A549 treated with CpdA at 1 μM for 4 hours (cell line): ENCODE data around the gene NPDC1. TPM values are rescaled to one million over a fixed set of nuclear protein-coding genes. Genes with fewer than 3 reads are reported as not detected.

Source experiments
- total RNA-seq: library from RNA; stranded (reverse); fragments of 200-300 nt; extraction: Qiagen RNA extraction; gene quantifications from 5 replicates; pipeline ENCODE4 v1.2.3, GENCODE V29; 2022; ENCODE audit warnings: low read depth

Gene NPDC1
- total RNA-seq, result 36.7 to 87.5 TPM (median 78.6 TPM) in 5 replicates

GRCh38 chr9:137046088-137046787, at the start of gene NPDC1:
Gene NPDC1, minus strand, starts transcription at chr9:137046177. Its CDS starts 188 bp downstream, at chr9:137045989.

DNA sequence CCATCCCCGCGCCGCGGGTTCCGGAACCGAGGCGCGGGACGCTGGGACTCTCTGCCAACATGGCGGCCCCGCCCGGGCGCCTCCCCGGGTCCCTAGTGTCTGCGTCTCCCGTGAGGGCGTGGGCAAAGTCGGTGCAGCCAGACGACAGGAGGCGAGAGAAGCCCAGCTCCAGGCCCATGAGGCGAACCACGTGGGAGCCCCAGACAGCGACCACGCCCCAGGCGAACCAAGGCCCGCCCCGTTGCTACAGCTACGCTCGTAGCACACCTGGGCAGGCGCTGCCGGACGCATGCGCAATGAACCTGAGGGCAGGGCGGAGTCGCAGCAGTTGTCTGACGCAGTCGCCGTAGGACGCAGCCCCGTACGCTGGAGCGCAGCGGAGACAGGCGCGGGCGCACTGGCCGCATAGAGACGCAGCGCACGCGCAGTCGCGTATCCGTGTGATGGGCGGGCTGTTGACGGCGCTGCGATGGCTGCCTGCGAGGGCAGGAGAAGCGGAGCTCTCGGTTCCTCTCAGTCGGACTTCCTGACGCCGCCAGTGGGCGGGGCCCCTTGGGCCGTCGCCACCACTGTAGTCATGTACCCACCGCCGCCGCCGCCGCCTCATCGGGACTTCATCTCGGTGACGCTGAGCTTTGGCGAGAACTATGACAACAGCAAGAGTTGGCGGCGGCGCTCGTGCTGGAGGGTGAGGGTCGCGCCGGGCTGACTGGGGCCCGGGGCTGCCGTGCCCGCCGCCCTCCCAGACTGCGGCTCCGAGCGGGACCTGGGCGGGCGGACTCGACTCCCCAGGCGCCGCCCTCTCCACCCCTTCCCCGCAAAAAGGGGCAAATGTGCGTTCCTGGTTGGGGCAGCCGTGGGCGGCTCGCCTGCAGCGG, 40.8 kb upstream of the NPDC1 start, which contains the start of gene MAN1B1:
MAN1B1 (plus strand) TSS at position 455 of the 878 bp plus-strand sequence; CDS start at position 470, 15 bp downstream.

DNA sequence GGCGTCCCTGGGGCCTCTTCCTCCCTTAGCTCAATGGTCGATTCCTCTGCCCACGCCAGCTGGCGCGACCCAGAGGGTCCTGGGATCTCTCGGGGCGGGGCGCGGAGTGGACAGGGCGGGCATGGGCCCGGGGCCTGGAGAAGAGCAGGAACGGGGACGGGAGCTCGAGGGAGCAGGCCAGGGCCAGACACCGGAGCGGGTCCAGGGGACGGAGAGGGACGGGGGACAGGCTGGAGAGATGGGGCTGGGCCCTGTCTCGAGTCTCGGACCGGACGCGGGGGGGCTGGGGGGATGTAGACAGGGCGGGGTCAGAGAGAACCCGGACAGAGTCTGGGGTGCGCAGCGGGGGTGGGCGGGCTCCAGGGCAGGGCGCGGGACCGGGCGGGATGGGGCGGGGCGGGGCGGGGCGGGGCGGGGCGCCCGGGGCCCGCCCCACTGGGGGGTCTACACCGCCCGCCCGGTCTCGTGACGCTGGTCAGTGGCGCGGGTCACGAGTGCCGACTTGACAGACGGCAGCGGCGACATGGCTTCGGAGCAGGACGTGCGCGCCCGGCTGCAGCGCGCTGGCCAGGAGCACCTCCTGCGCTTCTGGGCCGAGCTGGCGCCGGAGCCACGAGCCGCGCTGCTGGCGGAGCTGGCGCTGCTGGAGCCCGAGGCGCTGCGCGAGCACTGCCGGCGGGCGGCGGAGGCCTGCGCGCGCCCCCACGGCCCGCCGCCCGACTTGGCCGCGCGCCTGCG, 31.2 kb upstream of the NPDC1 start, which contains the start of gene UAP1L1:
UAP1L1 (plus strand) TSS at position 508 of the 738 bp plus-strand sequence; CDS start at position 524, 16 bp downstream.

GRCh38 chr9:137070201-137070905, 24.4 kb upstream of the NPDC1 start, which contains the start of gene SAPCD2:
Gene SAPCD2, minus strand, starts transcription at chr9:137070557. Its CDS starts 97 bp downstream, at chr9:137070460.

DNA sequence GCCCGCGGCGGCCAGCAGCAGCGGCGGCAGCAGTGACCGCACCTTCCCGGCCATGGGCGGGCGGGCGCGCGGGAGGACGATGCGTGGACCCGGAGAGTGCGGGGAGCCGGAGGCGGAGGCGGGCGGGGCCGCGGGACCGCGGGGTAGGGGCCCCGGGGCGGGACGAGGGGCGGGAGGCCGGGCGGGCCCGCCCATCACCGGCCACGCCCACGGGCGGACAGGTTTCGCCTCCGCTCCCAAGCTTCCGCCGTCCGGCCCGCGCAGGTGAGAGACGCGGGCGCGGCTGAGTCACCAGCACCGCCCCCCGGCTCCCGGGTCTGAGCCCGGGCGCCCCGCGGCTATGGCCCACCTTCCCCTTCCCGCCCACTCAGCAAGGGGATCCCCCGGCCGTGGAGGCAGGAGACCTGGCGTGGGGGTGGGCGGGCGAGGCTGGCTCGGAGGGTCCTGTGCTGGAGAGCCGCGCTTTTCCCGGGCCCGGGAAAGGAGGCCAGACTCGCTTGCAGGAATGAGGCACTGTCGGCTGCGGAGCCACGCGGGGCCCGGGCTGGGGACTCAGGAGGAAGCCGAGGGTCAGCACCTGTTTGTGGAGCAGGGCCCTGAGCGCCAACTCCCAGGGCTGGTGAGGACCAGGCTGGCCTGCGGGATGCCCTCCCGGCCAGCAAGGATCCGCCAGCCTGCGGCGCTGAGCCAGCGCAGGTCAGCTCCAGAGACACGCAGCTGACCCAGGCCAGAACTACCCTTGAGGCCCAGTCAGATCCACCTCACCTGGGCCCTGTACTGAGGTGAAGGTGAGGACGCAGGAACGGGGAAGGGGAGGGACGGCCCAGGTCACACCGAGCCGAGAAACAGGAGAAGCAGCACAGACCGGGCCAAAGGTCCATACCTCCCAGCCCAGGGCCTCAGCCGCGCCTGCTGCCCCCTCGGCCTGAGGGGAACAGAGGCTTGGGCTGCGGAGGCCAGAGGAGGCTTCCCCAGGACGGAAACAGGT, 8.3 kb upstream of the NPDC1 start, which contains the start of gene ENTPD2:
ENTPD2 (minus strand) TSS at position 118 of the 988 bp plus-strand sequence; CDS start at position 54, 64 bp downstream.

GRCh38 chr9:137031904-137032640, 13.9 kb downstream of the NPDC1 start, which contains the start of gene FUT7:
Gene FUT7, minus strand, starts transcription at chr9:137032088. Its CDS starts 97 bp downstream, at chr9:137031991.

GRCh38 chr9:137027369-137028262, 18.4 kb downstream of the NPDC1 start, which contains the start of gene ABCA2:
Gene ABCA2, minus strand, starts transcription at chr9:137028237. Its CDS starts 97 bp downstream, at chr9:137028140.

GRCh38 chr9:136996361-136997292, 49.4 kb downstream of the NPDC1 start, which contains the start of gene CLIC3:
Gene CLIC3, minus strand, starts transcription at chr9:136996568. Its CDS starts 25 bp downstream, at chr9:136996543.

DNA sequence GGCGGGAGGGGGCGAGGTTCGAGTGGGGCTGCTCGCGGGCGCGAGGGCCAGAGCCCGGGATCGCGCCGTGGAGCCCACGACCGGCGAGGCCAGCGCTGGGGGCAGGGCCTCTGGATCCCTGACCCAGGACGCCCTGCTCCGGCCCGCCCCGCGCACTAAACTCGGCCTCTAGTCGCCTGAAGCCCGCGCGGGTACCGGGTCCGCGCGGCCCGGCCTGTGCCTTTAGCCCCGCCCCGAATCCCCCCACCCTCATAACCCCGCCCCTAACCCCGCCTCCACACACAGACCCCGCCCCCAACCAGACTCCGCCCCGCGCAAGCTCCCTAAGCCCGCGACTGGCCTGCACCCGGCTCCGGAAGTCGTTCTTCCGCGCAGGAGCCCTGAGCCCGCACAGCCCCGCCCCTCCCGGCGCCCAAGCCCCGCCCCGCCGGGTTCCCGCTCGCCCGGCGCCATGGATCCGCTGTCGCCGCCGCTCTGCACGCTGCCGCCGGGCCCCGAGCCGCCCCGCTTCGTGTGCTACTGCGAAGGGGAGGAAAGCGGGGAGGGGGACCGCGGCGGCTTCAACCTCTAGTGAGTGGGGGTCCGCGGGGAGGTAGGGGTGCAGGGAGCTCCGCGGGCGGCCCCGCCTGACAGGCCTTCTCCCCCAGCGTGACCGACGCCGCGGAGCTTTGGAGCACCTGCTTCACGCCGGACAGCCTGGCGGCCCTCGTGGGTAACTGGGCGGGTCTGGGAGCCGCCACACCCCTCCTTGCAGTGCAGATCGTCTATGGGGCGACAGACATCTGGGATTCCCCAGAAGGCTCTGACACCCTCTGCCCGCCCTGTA, 53.8 kb downstream of the NPDC1 start, which contains the start of gene PAXX:
PAXX (plus strand) TSS at position 430 of the 826 bp plus-strand sequence; CDS start at position 452, 22 bp downstream.

Other genes with a start within 250 kb of the NPDC1 start
- 0.20 to 0.83 TPM (median 0.45 TPM) in 5 replicates for gene CCDC183, start 249.8 kb downstream of the NPDC1 start, total RNA-seq
- gene RABL6, start 238.2 kb downstream of the NPDC1 start, total RNA-seq, result 64.0 to 87.2 TPM (median 78.8 TPM) in 5 replicates
- 3.1 to 4.3 TPM (median 4.0 TPM) in 5 replicates for gene AJM1, start 203.7 kb downstream of the NPDC1 start, total RNA-seq
- 255 to 327 TPM (median 305 TPM) in 5 replicates for gene PHPT1, start 196.8 kb downstream of the NPDC1 start, total RNA-seq
- 1.8 to 5.5 TPM (median 4.6 TPM) in 5 replicates for gene MAMDC4, start 193.8 kb downstream of the NPDC1 start, total RNA-seq
- 418 to 545 TPM (median 475 TPM) in 5 replicates for gene EDF1, start 179.9 kb downstream of the NPDC1 start, total RNA-seq
- gene TRAF2, start 159.7 kb downstream of the NPDC1 start, total RNA-seq, result 46.3 to 81.8 TPM (median 69.1 TPM) in 5 replicates
- gene FBXW5, start 101.4 kb downstream of the NPDC1 start, total RNA-seq, result 61.9 to 101 TPM (median 95.1 TPM) in 5 replicates
- 0.54 to 1.9 TPM (median 1.2 TPM) in 5 replicates for gene C8G, start 100.9 kb downstream of the NPDC1 start, total RNA-seq
- 0.51 to 2.0 TPM (median 1.1 TPM) in 5 replicates for gene LCN12, start 93.9 kb downstream of the NPDC1 start, total RNA-seq
- gene PTGDS, start 68.7 kb downstream of the NPDC1 start, total RNA-seq, result 0.35 to 0.71 TPM (median 0.39 TPM) in 3 of 5 replicates, not detected in the others
- gene LCNL1, start 63.2 kb downstream of the NPDC1 start, total RNA-seq, result 0.02 TPM in 1 of 5 replicates, not detected in the others
- gene PAXX, start 53.8 kb downstream of the NPDC1 start, total RNA-seq, result 49.2 to 83.7 TPM (median 73.5 TPM) in 5 replicates
- 1.7 to 4.0 TPM (median 3.5 TPM) in 5 replicates for gene CLIC3, start 49.6 kb downstream of the NPDC1 start, total RNA-seq
- gene ABCA2, start 17.9 kb downstream of the NPDC1 start, total RNA-seq, result 23.2 to 31.7 TPM (median 25.6 TPM) in 5 replicates
- gene FUT7, start 14.1 kb downstream of the NPDC1 start, total RNA-seq, result 0.05 TPM in 2 of 5 replicates, not detected in the others
- gene ENTPD2, start 7.9 kb upstream of the NPDC1 start, total RNA-seq, result 0.72 to 1.2 TPM (median 0.76 TPM) in 5 replicates
- gene SAPCD2, start 24.4 kb upstream of the NPDC1 start, total RNA-seq, result 13.9 to 28.6 TPM (median 24.4 TPM) in 5 replicates
- gene UAP1L1, start 31.3 kb upstream of the NPDC1 start, total RNA-seq, result 9.7 to 15.4 TPM (median 11.3 TPM) in 5 replicates
- gene MAN1B1, start 40.8 kb upstream of the NPDC1 start, total RNA-seq, result 41.0 to 54.7 TPM (median 47.7 TPM) in 5 replicates
- gene DPP7, start 68.6 kb upstream of the NPDC1 start, total RNA-seq, result 71.6 to 131 TPM (median 112 TPM) in 5 replicates
- 0.31 to 1.0 TPM (median 0.38 TPM) in 5 replicates for gene GRIN1, start 93.0 kb upstream of the NPDC1 start, total RNA-seq
- gene LRRC26, start 123.9 kb upstream of the NPDC1 start, total RNA-seq, result 0.48 to 2.1 TPM (median 1.3 TPM) in 5 replicates
- not detected in 5 replicates for gene TMEM210, start 125.9 kb upstream of the NPDC1 start, total RNA-seq
- 25.4 to 37.9 TPM (median 36.1 TPM) in 5 replicates for gene ANAPC2, start 142.4 kb upstream of the NPDC1 start, total RNA-seq
- 88.4 to 157 TPM (median 143 TPM) in 5 replicates for gene SSNA1, start 142.5 kb upstream of the NPDC1 start, total RNA-seq
- 5.6 to 11.1 TPM (median 10.3 TPM) in 5 replicates for gene TPRN, start 154.6 kb upstream of the NPDC1 start, total RNA-seq
- 32.9 to 47.1 TPM (median 45.3 TPM) in 5 replicates for gene TMEM203, start 159.5 kb upstream of the NPDC1 start, total RNA-seq
- 15.2 to 19.1 TPM (median 16.4 TPM) in 5 replicates for gene NDOR1, start 159.5 kb upstream of the NPDC1 start, total RNA-seq
- 1.1 to 2.4 TPM (median 1.9 TPM) in 5 replicates for gene RNF208, start 176.1 kb upstream of the NPDC1 start, total RNA-seq
- 3.3 to 5.0 TPM (median 4.0 TPM) in 5 replicates for gene CYSRT1, start 179.0 kb upstream of the NPDC1 start, total RNA-seq
- gene RNF224, start 181.3 kb upstream of the NPDC1 start, total RNA-seq, result 0.10 to 0.24 TPM (median 0.20 TPM) in 5 replicates
- gene SLC34A3, start 184.7 kb upstream of the NPDC1 start, total RNA-seq, result 0.07 to 0.13 TPM (median 0.08 TPM) in 5 replicates
- gene TUBB4B, start 195.1 kb upstream of the NPDC1 start, total RNA-seq, result 595 to 818 TPM (median 736 TPM) in 5 replicates
- gene STPG3, start 205.1 kb upstream of the NPDC1 start, total RNA-seq, result not detected in 5 replicates
- 42.8 to 63.0 TPM (median 54.8 TPM) in 5 replicates for gene NELFB, start 209.2 kb upstream of the NPDC1 start, total RNA-seq
- gene TOR4A, start 231.5 kb upstream of the NPDC1 start, total RNA-seq, result 17.8 to 30.2 TPM (median 27.4 TPM) in 5 replicates